ENCODE results near the gene OVCH2.

Gene OVCH2

DNA sequence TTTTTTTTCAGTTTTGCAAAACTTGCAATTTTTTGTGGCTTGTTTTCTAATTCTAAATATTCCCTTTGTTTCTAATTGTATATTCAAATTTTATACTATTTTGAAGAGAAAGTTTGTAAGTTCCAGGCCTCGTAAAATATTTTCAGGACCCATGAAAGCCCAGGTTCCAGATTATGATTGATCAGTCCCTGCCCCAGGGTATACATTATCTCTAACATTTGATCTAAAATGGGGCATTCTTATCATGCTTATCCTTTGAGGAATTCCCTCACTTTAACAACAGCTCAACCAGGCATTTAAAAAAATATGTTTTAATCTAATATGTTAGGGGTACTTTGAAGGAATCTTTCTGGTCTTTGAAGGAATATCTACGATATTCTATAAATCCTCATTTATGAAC lies 59.4 kb downstream of the OVCH2 start:
- in situ Hi-C loops (cut with HindIII; ENCODE audit: low sequenced_read_pairs), result loop anchor here (10.0 kb wide), 1 partner anchor 72 kb away; no protein-coding TSS in a partner anchor

DNA sequence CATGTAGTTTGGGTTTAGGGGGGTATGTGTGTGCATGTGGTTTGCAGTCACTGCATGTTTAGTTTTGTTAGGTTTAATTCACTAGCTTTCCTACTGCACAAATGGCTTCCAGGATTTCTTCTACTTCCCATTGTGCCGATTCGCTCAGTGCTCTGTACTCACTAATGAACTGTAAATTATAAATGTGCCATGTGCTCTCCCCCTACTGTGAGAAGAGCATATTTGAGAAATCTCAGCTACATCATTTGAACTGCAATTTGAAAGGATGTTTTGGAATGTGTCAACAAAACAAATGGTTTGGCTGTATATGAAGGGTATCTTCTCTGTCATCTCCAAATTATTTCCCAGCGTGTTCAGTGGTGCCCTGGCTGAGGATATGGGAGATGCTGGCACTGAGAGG lies 61.1 kb downstream of the OVCH2 start:
- in situ Hi-C loops (cut with HindIII; ENCODE audit: low sequenced_read_pairs), result loop anchor here (10.0 kb wide), 1 partner anchor 70 kb away; no protein-coding TSS in a partner anchor

DNA sequence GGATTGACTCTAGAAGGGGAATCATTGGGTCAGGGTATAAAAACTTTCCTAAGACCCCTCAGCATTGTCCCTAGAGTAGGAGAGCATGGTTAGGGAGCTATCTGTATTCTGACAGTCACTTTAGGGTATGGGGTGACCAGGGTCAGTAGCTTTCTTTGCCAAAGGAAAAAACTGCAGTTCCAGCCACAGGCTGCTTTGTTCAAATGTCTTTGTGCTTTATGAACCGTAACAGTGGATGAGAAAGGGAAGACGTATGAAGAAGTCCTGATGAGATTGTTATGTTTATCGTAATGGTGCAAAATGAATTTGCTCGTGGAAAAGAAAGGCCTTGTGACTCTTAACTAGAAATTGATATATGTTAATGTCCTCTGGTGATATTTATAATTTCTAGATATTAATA lies 63.0 kb downstream of the OVCH2 start:
- in situ Hi-C loops (cut with HindIII; ENCODE audit: low sequenced_read_pairs), result loop anchor here (10.0 kb wide), 1 partner anchor 69 kb away; no protein-coding TSS in a partner anchor

DNA sequence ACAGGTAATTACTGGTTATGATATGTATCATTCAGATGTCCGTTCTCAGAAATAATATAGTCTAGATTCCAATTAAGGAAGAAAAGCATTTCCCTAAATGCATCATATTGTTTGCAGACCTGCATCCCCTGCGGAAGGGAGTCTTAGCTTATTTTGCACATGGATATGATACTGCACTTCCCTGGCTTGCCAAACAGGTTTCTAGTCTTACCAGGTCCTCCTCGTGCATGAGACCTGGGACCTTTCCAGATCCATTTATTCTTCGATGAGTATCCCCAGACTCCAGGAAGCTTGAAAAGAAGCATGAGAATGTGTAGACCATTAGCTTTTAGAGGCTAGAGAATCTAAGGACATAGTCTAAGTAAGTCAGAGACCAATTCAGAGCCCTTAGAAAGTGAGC lies 63.5 kb downstream of the OVCH2 start:
- in situ Hi-C loops (cut with HindIII; ENCODE audit: low sequenced_read_pairs), result loop anchor here (10.0 kb wide), 1 partner anchor 68 kb away; no protein-coding TSS in a partner anchor

DNA sequence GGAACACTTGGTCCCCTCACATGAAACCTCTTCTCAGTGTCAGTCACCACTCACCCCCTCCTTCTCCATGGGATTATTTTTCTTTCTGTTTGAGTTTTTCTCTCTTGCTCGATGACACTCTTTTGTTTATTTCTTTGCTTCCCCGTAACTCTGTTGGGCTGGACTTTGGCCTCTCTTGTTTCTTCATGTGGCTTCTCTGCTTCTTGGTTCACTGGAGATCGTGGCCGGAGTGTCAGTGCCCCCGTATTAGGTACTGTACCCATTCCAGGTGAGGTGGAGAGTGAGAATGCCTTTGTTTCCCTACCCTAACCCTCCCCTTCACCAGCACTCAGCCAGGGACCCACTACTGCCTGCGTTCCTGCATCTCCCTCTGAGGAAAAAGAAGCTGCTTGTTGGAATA lies 65.5 kb downstream of the OVCH2 start:
- in situ Hi-C loops (cut with HindIII; ENCODE audit: low sequenced_read_pairs), result loop anchor here (10.0 kb wide), 1 partner anchor 66 kb away; no protein-coding TSS in a partner anchor

DNA sequence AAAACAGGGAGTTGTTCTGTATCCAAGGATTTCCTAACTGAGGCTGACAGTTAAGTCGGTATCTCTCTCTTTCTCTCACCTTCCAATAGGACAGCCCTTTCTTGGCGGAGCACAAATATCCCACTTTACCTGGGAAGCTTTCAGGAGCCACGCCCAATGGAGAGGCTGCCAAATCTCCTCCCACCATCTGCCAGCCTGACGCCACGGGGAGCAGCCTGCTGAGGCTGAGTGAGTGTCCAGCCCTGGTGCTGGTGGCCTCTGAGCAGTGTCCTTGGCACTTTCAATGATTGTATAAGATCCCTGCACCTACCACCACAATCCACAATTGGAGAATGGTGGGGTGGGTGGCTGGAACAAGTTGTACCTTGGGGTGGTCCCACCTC lies 66.6 kb downstream of the OVCH2 start:
- in situ Hi-C loops (cut with HindIII; ENCODE audit: low sequenced_read_pairs), result loop anchor here (10.0 kb wide), 1 partner anchor 65 kb away; no protein-coding TSS in a partner anchor

Data from DLD1 (cell line).